ENCODE data around the gene ACRV1.
"Not testable (repeated sequence)": the region's sequence is repeated elsewhere in the genome, so short reads cannot be mapped to it uniquely, and the experiment has no call there.

The ACRV1 gene

GRCh38 chr11:125680747-125681146 lies at the start of gene ACRV1:
ACRV1 (minus strand) TSS chr11:125680847; CDS start chr11:125680780, 67 bp downstream.
- no peak for DNase-seq

GRCh38 chr11:125728969-125729368 lies 48.3 kb upstream of the ACRV1 start:
- no peak for DNase-seq

GRCh38 chr11:125724125-125724524 lies 43.5 kb upstream of the ACRV1 start:
- no peak for DNase-seq

- DNase-seq = no peak
Measured at GRCh38 chr11:125720781-125721180, 40.1 kb upstream of the ACRV1 start.

- DNase-seq = not testable (repeated sequence)
Measured at GRCh38 chr11:125704686-125705085, 24.0 kb upstream of the ACRV1 start.

- no peak for DNase-seq
Measured at GRCh38 chr11:125701858-125702621, 21.4 kb upstream of the ACRV1 start.

GRCh38 chr11:125701018-125701610 lies 20.5 kb upstream of the ACRV1 start:
- DNase-seq = no peak

- no peak for DNase-seq
Measured at GRCh38 chr11:125694951-125695350, 14.3 kb upstream of the ACRV1 start.

- DNase-seq = no peak
Measured at GRCh38 chr11:125692887-125693286, 12.2 kb upstream of the ACRV1 start.

GRCh38 chr11:125690006-125690405 lies 9.4 kb upstream of the ACRV1 start:
- no peak for DNase-seq

GRCh38 chr11:125689274-125689859 lies 8.7 kb upstream of the ACRV1 start:
- no peak for DNase-seq

- DNase-seq = no peak
Measured at GRCh38 chr11:125688632-125689031, 8.0 kb upstream of the ACRV1 start.

- DNase-seq = no peak
Measured at GRCh38 chr11:125688066-125688465, 7.4 kb upstream of the ACRV1 start.

GRCh38 chr11:125685228-125685627 lies 4.6 kb upstream of the ACRV1 start:
- DNase-seq = no peak

GRCh38 chr11:125679837-125680236 lies 810 bp downstream of the ACRV1 start:
- no peak for DNase-seq

GRCh38 chr11:125679397-125679796 lies 1.2 kb downstream of the ACRV1 start:
- DNase-seq = no peak

- no peak for DNase-seq
Measured at GRCh38 chr11:125675196-125675595, 5.5 kb downstream of the ACRV1 start.

GRCh38 chr11:125674210-125674609 lies 6.4 kb downstream of the ACRV1 start:
- DNase-seq = no peak

GRCh38 chr11:125671561-125671960 lies 9.1 kb downstream of the ACRV1 start:
- no peak for DNase-seq

GRCh38 chr11:125670172-125670571 lies 10.5 kb downstream of the ACRV1 start:
- DNase-seq = no peak

- no peak for DNase-seq
Measured at GRCh38 chr11:125667151-125667550, 13.5 kb downstream of the ACRV1 start.

GRCh38 chr11:125663910-125664309 lies 16.7 kb downstream of the ACRV1 start:
- DNase-seq = no peak

GRCh38 chr11:125662689-125663088 lies 18.0 kb downstream of the ACRV1 start:
- DNase-seq = no peak

GRCh38 chr11:125649465-125650166 lies 31.0 kb downstream of the ACRV1 start:
- no peak for DNase-seq

All from KG1 (cell line).